HepG2 (cell line): ENCODE measurements around the gene CEP55. TPM values are rescaled to one million over a fixed set of nuclear protein-coding genes. Genes with fewer than 3 reads are reported as not detected.

Source experiments
- ATF6 ChIP-seq: sonication (generic); formaldehyde crosslinking; conservative IDR thresholded peaks from 2 replicates; pipeline ENCODE4 v1.4.0; 2020; ENCODE audit warnings: missing genetic modification reagents
- CEBPB ChIP-seq: IDR thresholded peaks from 2 replicates; pipeline ENCODE4 v1.6.1; 2011; ENCODE audit warnings: low read depth, low read length, improper control_type of control experiment, borderline replicate concordance
- GTF2F1 ChIP-seq: fragments of 150-350 bp; IDR thresholded peaks from 2 replicates; pipeline ENCODE4 v1.6.1; 2014; ENCODE audit warnings: low read length
- GZF1 ChIP-seq: sonication (generic); formaldehyde crosslinking; IDR thresholded peaks from 2 replicates; pipeline ENCODE4 v1.5.1; 2020; ENCODE audit warnings: mild to moderate bottlenecking, missing genetic modification reagents
- HDAC1 ChIP-seq: sonication (generic); formaldehyde crosslinking; IDR thresholded peaks from 2 replicates; pipeline ENCODE4 v1.5.1; 2020; ENCODE audit warnings: mild to moderate bottlenecking, missing genetic modification reagents
- PAXIP1 ChIP-seq: sonication (generic); formaldehyde crosslinking; conservative IDR thresholded peaks from 2 replicates; pipeline ENCODE4 v1.4.0; 2020; ENCODE audit warnings: mild to moderate bottlenecking, missing genetic modification reagents, moderate library complexity
- REST ChIP-seq, 2 experiments: IDR thresholded peaks; 2 replicates each; pipeline ENCODE4 v1.6.1; 2011 to 2012; ENCODE audit warnings: low read length in 2 of 2, borderline replicate concordance in 1 of 2, low read depth in 1 of 2, mild to moderate bottlenecking in 1 of 2, moderate library complexity in 1 of 2
- YY1 ChIP-seq: IDR thresholded peaks from 2 replicates; pipeline ENCODE4 v1.6.1; 2011; ENCODE audit warnings: low read length, low read depth, moderate library complexity, mild to moderate bottlenecking; ENCODE audit not compliant: insufficient read depth, insufficient replicate concordance
- ZBTB38 ChIP-seq: sonication (generic); formaldehyde crosslinking; IDR thresholded peaks from 2 replicates; pipeline ENCODE4 v1.5.1; 2020; ENCODE audit warnings: mild to moderate bottlenecking, missing genetic modification reagents
- ZKSCAN5 ChIP-seq: sonication (generic); formaldehyde crosslinking; IDR thresholded peaks from 2 replicates; pipeline ENCODE4 v1.5.1; 2020; ENCODE audit warnings: mild to moderate bottlenecking, missing genetic modification reagents
- ZNF20 ChIP-seq: sonication (generic); formaldehyde crosslinking; IDR thresholded peaks from 2 replicates; pipeline ENCODE4 v1.4.0; 2020; ENCODE audit warnings: mild to moderate bottlenecking, moderate library complexity, missing genetic modification reagents
- ZNF253 ChIP-seq: sonication (generic); formaldehyde crosslinking; IDR thresholded peaks from 2 replicates; pipeline ENCODE4 v1.8.0; 2022; ENCODE audit warnings: mild to moderate bottlenecking, missing genetic modification reagents, borderline replicate concordance
- ZNF281 ChIP-seq: sonication (generic); formaldehyde crosslinking; IDR thresholded peaks from 2 replicates; pipeline ENCODE4 v1.4.0; 2020; ENCODE audit warnings: missing genetic modification reagents, borderline replicate concordance
- ZNF562 ChIP-seq: sonication (generic); formaldehyde crosslinking; IDR thresholded peaks from 2 replicates; pipeline ENCODE4 v1.8.0; 2022; ENCODE audit warnings: missing genetic modification reagents, borderline replicate concordance
- ZNF674 ChIP-seq: sonication (generic); formaldehyde crosslinking; IDR thresholded peaks from 2 replicates; pipeline ENCODE4 v1.5.0; 2020; ENCODE audit warnings: low read depth, mild to moderate bottlenecking, missing genetic modification reagents
- ZNF746 ChIP-seq: sonication (generic); formaldehyde crosslinking; IDR thresholded peaks from 2 replicates; pipeline ENCODE4 v1.8.0; 2022; ENCODE audit warnings: mild to moderate bottlenecking, missing genetic modification reagents
- polyA plus RNA-seq, 8 experiments: library from polyadenylated mRNA; depleted of rRNA in 3 of 8; stranded (reverse) in 7 of 8; unstranded in 1 of 8; fragments of >200 nt; fragmentation: Illumina TruSeq in 4 of 8; extraction: Trizol in 4 of 8; gene quantifications; 2 replicates each; pipeline versions ENCODE4 v1.2.1 to v1.2.3, GENCODE V29; 2011 to 2016; ENCODE audit warnings: low read depth in 4 of 8, missing spikeins in 1 of 8, mixed read lengths in 1 of 8; ENCODE audit not compliant: insufficient read depth in 1 of 8
- total RNA-seq, 5 experiments: library from RNA; depleted of rRNA; stranded (reverse); fragments of >200 nt; fragmentation: Illumina TruSeq; extraction: Trizol; gene quantifications; 2 replicates each; pipeline ENCODE4 v1.2.3, GENCODE V29; 2016; ENCODE audit warnings: low read depth in 1 of 5

CEP55 gene
- total and polyA plus RNA-seq, 2 of the 13 experiments (the other 11 are each of a cell fraction or from before 2014, with no cell fraction given), result 6.5 to 17.1 TPM

GRCh38 chr10:93496322-93497041 lies at the start of gene CEP55 (continued):
- TF ChIP-seq REST (IDR thresholded peaks at IDR 0.05; ENCODE audit: borderline replicate concordance in 1 of 2, low read depth in 1 of 2, low read length in 2 of 2) (no peak), ZNF674 (CRISPR knock-in tag) (no peak), PAXIP1 (peak; percentile 49; the same call in 1 of the 2 replicates), ZKSCAN5 (no peak), CEBPB (no peak), YY1 (peak; percentile 21), ZNF281 (CRISPR knock-in tag) (no peak), GTF2F1 (no peak), ZNF20 (CRISPR knock-in tag) (no peak), HDAC1 (CRISPR knock-in tag) (peak; percentile 100), ZBTB38 (CRISPR knock-in tag) (peak; percentile 53; the same call in 1 of the 2 replicates), ATF6 (CRISPR knock-in tag) (0 out of 2 replicates have a peak, but pooled peaks have one; percentile 44), ZNF746 (no peak), ZNF562 (CRISPR knock-in tag) (peak; percentile 51; the same call in 1 of the 2 replicates), GZF1 (CRISPR knock-in tag) (no peak), ZNF253 (CRISPR knock-in tag) (peak; percentile 92; the same call in 1 of the 2 replicates)
